Gastroesophageal sphincter (tissue), 4 donors: ENCODE measurements around the gene MRPL39. TPM values are rescaled to one million over a fixed set of nuclear protein-coding genes. Genes with fewer than 3 reads are reported as not detected.

Experiments
- ATAC-seq: fragments of 150-250 bp; one replicate; pipeline ENCODE4 v1.9.1; 2016; ENCODE audit warnings: mild to moderate bottlenecking, moderate library complexity
- H3K27ac ChIP-seq, 4 donors: fragments of 200-600 bp; sonication (generic) in 3 of 4; 1 replicate in 3 of 4; 2 replicates in 1 of 4; pipeline ENCODE4 v1.5.1; 2016 to 2019
- H3K27me3 ChIP-seq: fragments of 200-600 bp; sonication (generic); one replicate; pipeline ENCODE4 v1.5.1; 2019
- H3K36me3 ChIP-seq, 2 donors: fragments of 200-600 bp; sonication (generic); one replicate each; pipeline ENCODE4 v1.5.1; 2019; ENCODE audit warnings: control low read depth in 1 of 2
- H3K4me1 ChIP-seq, 3 donors: fragments of 200-600 bp; sonication (generic); 1 replicate in 2 of 3; 2 replicates in 1 of 3; pipeline ENCODE4 v1.5.1; 2016 to 2019; ENCODE audit warnings: control low read depth in 2 of 3
- H3K4me3 ChIP-seq, 2 donors: fragments of 200-600 bp; sonication (generic); one replicate each; pipeline ENCODE4 v1.5.1; 2019; ENCODE audit warnings: mild to moderate bottlenecking in 1 of 2, moderate library complexity in 1 of 2
- H3K9me3 ChIP-seq, 3 donors: fragments of 200-600 bp; sonication (generic); one replicate each; pipeline ENCODE4 v1.5.1; 2017 to 2019; ENCODE audit warnings: control low read depth in 2 of 3
- EP300 ChIP-seq: sonication (generic); formaldehyde crosslinking; IDR thresholded peaks from one replicate; pipeline ENCODE4 v1.6.1; 2017; ENCODE audit warnings: antibody characterized with exemption, mild to moderate bottlenecking
- POLR2A ChIP-seq, 2 donors: fragments of 450-650 bp; IDR thresholded peaks; one replicate each; pipeline ENCODE4 v1.6.1; 2017; ENCODE audit warnings: antibody characterized with exemption in 2 of 2, mild to moderate bottlenecking in 2 of 2, moderate library complexity in 1 of 2
- POLR2AphosphoS5 ChIP-seq: sonication (generic); formaldehyde crosslinking; IDR thresholded peaks from one replicate; pipeline ENCODE4 v1.6.1; 2017; ENCODE audit warnings: antibody characterized with exemption
- WGBS, 2 donors: methylation state at CpG; one replicate each; pipeline ENCODE4 v1.1.5; 2018; ENCODE audit warnings: low coverage in 1 of 2; 5-methylcytosine and 5-hydroxymethylcytosine counted together
- total RNA-seq, 4 donors: library from RNA; depleted of rRNA; stranded (reverse); fragments of >200 nt; gene quantifications; one replicate each; pipeline ENCODE4 v1.1.0, GENCODE V29; 2016
- TF ChIP-seq, protein P1 (sequence below), 4 experiments: fragments of 200-600 bp in 2 of 4; fragments of 450-650 bp in 2 of 4; sonication (generic) in 1 of 4; IDR thresholded peaks; one replicate each; pipeline ENCODE4 v1.5.1; 2017 to 2019; ENCODE audit warnings: antibody characterized with exemption in 4 of 4, mild to moderate bottlenecking in 2 of 4, moderate library complexity in 2 of 4

The MRPL39 gene
- total RNA-seq, 4 donors from 2014 or later = 17.0 to 37.4 (median 25.4) TPM

DNA sequence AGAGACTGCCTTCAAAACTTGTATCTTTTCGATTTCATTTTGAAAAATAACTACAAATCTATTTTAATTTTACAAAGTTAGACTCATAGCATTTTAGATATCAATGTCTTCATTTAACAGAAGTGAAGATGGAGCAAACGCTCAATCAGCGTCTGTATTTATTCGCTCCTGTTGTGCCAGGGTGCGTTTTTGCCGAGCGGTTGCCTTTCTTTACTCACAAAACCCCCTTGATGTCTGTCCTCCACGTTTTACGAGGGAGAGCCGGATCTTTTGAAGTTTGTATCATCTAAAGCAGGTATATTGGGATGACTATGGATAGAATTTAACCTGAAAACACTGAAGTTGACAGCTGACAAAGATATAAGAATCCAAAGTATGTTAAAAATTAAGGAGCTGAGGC is 44.6 kb downstream of the MRPL39 start:
- H3K4me1 ChIP-seq = peaks cover 0 to 9% (median 0%) of the 10 kb centered on the region in 3 donors
- H3K4me3 ChIP-seq = peak overlapping the region in 1 of 2 donors; percentile 60
- TF ChIP-seq POLR2A (IDR thresholded peaks at IDR 0.05) (no peak), EP300 (no peak), POLR2AphosphoS5 (no peak)
- TF ChIP-seq, protein P1, sequence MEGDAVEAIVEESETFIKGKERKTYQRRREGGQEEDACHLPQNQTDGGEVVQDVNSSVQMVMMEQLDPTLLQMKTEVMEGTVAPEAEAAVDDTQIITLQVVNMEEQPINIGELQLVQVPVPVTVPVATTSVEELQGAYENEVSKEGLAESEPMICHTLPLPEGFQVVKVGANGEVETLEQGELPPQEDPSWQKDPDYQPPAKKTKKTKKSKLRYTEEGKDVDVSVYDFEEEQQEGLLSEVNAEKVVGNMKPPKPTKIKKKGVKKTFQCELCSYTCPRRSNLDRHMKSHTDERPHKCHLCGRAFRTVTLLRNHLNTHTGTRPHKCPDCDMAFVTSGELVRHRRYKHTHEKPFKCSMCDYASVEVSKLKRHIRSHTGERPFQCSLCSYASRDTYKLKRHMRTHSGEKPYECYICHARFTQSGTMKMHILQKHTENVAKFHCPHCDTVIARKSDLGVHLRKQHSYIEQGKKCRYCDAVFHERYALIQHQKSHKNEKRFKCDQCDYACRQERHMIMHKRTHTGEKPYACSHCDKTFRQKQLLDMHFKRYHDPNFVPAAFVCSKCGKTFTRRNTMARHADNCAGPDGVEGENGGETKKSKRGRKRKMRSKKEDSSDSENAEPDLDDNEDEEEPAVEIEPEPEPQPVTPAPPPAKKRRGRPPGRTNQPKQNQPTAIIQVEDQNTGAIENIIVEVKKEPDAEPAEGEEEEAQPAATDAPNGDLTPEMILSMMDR (IDR thresholded peaks at IDR 0.05) = no peak
- H3K27ac ChIP-seq = peak overlapping the region in 1 of 4 donors; percentile 69
- peaks cover 0 to 28% of the 10 kb centered on the region in 2 donors for H3K36me3 ChIP-seq
- 54 to 70% methylated on average over 7 to 10 of the region's 10 CpGs for WGBS, 2 donors
- no peaks in the 10 kb centered on the region for H3K27me3 ChIP-seq
- no peak for ATAC-seq
- no peaks in the 10 kb centered on the region for H3K9me3 ChIP-seq

- WGBS, 2 donors = 3 to 4% methylated on average over 5 to 23 of the region's 74 CpGs
- peaks cover 0 to 21% of the 10 kb centered on the region in 2 donors for H3K36me3 ChIP-seq
- peak overlapping the region in 3 of 4 donors; percentile 50 to 69 (median 53) for H3K27ac ChIP-seq
- peak overlapping the region; percentile 15 to 60 for H3K4me3 ChIP-seq
- peak; percentile 81 for ATAC-seq
- TF ChIP-seq EP300 (no peak), POLR2AphosphoS5 (peak; percentile 32), POLR2A (IDR thresholded peaks at IDR 0.05) (no peak)
- TF ChIP-seq, protein P1 (IDR thresholded peaks at IDR 0.05) = peak in 2 of 4 experiments; percentile 12 to 21
- no peaks in the 10 kb centered on the region for H3K9me3 ChIP-seq
- H3K4me1 ChIP-seq = peaks cover 0 to 9% (median 0%) of the 10 kb centered on the region in 3 donors
- H3K27me3 ChIP-seq = no peaks in the 10 kb centered on the region
Observed at GRCh38 chr21:25561668-25562641, 45.3 kb downstream of the MRPL39 start.

DNA sequence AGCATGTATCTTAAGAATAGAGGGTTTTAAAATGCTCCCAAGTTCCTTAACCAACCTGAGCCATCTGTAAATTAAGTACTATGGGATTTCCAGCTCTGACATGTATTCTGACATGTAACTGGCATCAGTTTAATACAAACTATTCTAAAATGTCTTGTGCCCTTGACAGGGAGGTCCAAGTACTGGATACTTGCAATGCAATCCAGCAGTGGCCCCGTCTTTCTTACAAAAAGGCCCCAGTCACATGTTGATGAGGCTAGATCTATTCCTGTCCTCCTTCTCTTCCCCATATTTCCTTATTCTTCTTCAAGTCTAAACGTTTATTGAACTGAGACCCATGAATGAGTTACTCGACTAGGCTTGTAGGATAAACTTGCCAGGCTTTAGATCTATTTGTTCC is 46.4 kb downstream of the MRPL39 start:
- Histone ChIP-seq H3K4me1 (peaks cover 0 to 9% (median 0%) of the 10 kb centered on the region in 3 donors), H3K9me3 (no peaks in the 10 kb centered on the region), H3K27me3 (no peaks in the 10 kb centered on the region), H3K36me3 (peaks cover 0 to 12% of the 10 kb centered on the region in 2 donors), H3K4me3 (no peak overlapping the region), H3K27ac (no peak overlapping the region)
- TF ChIP-seq, protein P1 (IDR thresholded peaks at IDR 0.05) = no peak
- TF ChIP-seq POLR2AphosphoS5 (no peak), EP300 (no peak), POLR2A (IDR thresholded peaks at IDR 0.05) (no peak)
- ATAC-seq = no peak
- 66 to 79% methylated on average over 2 to 3 of the region's 3 CpGs for WGBS, 2 donors

- TF ChIP-seq POLR2A (IDR thresholded peaks at IDR 0.05) (no peak), POLR2AphosphoS5 (no peak), EP300 (no peak)
- TF ChIP-seq, protein P1 (IDR thresholded peaks at IDR 0.05) = no peak
- H3K4me1 ChIP-seq = peaks cover 0 to 9% (median 0%) of the 10 kb centered on the region in 3 donors
- H3K36me3 ChIP-seq = peaks cover 0 to 6% of the 10 kb centered on the region in 2 donors
- ATAC-seq = no peak
- H3K27ac ChIP-seq = no peak overlapping the region
- no peak overlapping the region for H3K4me3 ChIP-seq
- WGBS, 2 donors = 65 to 87% methylated on average over 4 of the region's 4 CpGs
- no peaks in the 10 kb centered on the region for H3K9me3 ChIP-seq
- H3K27me3 ChIP-seq = no peaks in the 10 kb centered on the region
Observed at GRCh38 chr21:25560271-25560685, 47.0 kb downstream of the MRPL39 start.
